LoVo (cell line): ENCODE measurements around the gene REPIN1.
A peak's percentile ranks its signal among the peaks of the same experiment; 100 is the strongest.
"Not testable (repeated sequence)": the region's sequence is repeated elsewhere in the genome, so short reads cannot be mapped to it uniquely, and the experiment has no call there.

Experiments used
- DNase-seq: peaks from one replicate; pipeline ENCODE4 v3.0.0-alpha.2; 2016; ENCODE audit warnings: low spot score

REPIN1 gene

GRCh38 chr7:150376560-150376959, 7.9 kb downstream of the REPIN1 start:
- no peak for DNase-seq

- no peak for DNase-seq
Measured at GRCh38 chr7:150377196-150377595, 8.6 kb downstream of the REPIN1 start.

GRCh38 chr7:150377635-150378034, 9.0 kb downstream of the REPIN1 start:
- DNase-seq = peak; percentile 49

GRCh38 chr7:150378115-150378852, 9.7 kb downstream of the REPIN1 start:
- DNase-seq = peak; percentile 85

- DNase-seq = peak; percentile 100
Measured at GRCh38 chr7:150378853-150379440, 10.3 kb downstream of the REPIN1 start, which contains the start of gene ZNF775. Gene ZNF775 (plus strand): TSS chr7:150379330. CDS start chr7:150388471, 9,141 bp downstream.

- DNase-seq = peak; percentile 25
Measured at GRCh38 chr7:150379441-150380379, 11.1 kb downstream of the REPIN1 start.

- DNase-seq = no peak
Measured at GRCh38 chr7:150380463-150380862, 11.8 kb downstream of the REPIN1 start.

- DNase-seq = no peak
Measured at GRCh38 chr7:150381096-150381495, 12.5 kb downstream of the REPIN1 start.

GRCh38 chr7:150381785-150382122, 13.1 kb downstream of the REPIN1 start:
- DNase-seq = no peak

GRCh38 chr7:150382123-150382843, 13.7 kb downstream of the REPIN1 start:
- no peak for DNase-seq

GRCh38 chr7:150382844-150383225, 14.2 kb downstream of the REPIN1 start:
- DNase-seq = no peak

- no peak for DNase-seq
Measured at GRCh38 chr7:150383710-150384397, 15.2 kb downstream of the REPIN1 start.

- no peak for DNase-seq
Measured at GRCh38 chr7:150384406-150385301, 16.0 kb downstream of the REPIN1 start.

GRCh38 chr7:150385302-150385723, 16.7 kb downstream of the REPIN1 start:
- no peak for DNase-seq

GRCh38 chr7:150385884-150386283, 17.3 kb downstream of the REPIN1 start:
- not testable (repeated sequence) for DNase-seq

GRCh38 chr7:150388306-150388705, 19.7 kb downstream of the REPIN1 start:
- DNase-seq = no peak

GRCh38 chr7:150388709-150389531, 20.3 kb downstream of the REPIN1 start:
- no peak for DNase-seq

GRCh38 chr7:150389532-150389816, 20.9 kb downstream of the REPIN1 start:
- no peak for DNase-seq

- DNase-seq = no peak
Measured at GRCh38 chr7:150390205-150390604, 21.6 kb downstream of the REPIN1 start.

GRCh38 chr7:150393325-150393724, 24.7 kb downstream of the REPIN1 start:
- DNase-seq = no peak
